H1 (cell line): ENCODE measurements around the gene KIAA0513. TPM values are rescaled to one million over a fixed set of nuclear protein-coding genes. Genes with fewer than 3 reads are reported as not detected.

Experiments used
- HDAC2 ChIP-seq, 2 experiments: fragments of 300-600 bp in 1 of 2; sonication (generic) in 1 of 2; IDR thresholded peaks; 2 replicates each; pipeline ENCODE4 v1.6.1; 2011 to 2012; ENCODE audit warnings: low read depth in 2 of 2, low read length in 2 of 2, mild to moderate bottlenecking in 2 of 2, moderate library complexity in 2 of 2, borderline replicate concordance in 1 of 2, inconsistent platforms in 1 of 2
- JUN ChIP-seq: IDR thresholded peaks from 2 replicates; pipeline ENCODE4 v1.6.1; 2011; ENCODE audit warnings: low read depth, mild to moderate bottlenecking, improper control_type of control experiment, low read length
- NANOG ChIP-seq: IDR thresholded peaks from 2 replicates; pipeline ENCODE4 v1.6.1; 2011; ENCODE audit warnings: low read length, low read depth, mild to moderate bottlenecking, inconsistent platforms; ENCODE audit not compliant: insufficient read depth, poor library complexity, severe bottlenecking
- polyA plus RNA-seq, 7 experiments: library from polyadenylated mRNA; depleted of rRNA in 3 of 7; stranded (reverse) in 5 of 7; unstranded in 2 of 7; fragments of >200 nt in 5 of 7; fragments of 200-250 nt in 2 of 7; gene quantifications; 1 replicate in 5 of 7; 2 replicates in 1 of 7; 4 replicates in 1 of 7; pipeline versions ENCODE4 v1.2.1 to v1.2.3, GENCODE V29; 2011 to 2013; ENCODE audit warnings: missing spikeins in 2 of 7, mixed read lengths in 2 of 7
- total RNA-seq: library from RNA; stranded (reverse); fragmentation: NEBNext Ultra II Directional; extraction: Animal tissue kit (Norgen Biotek cat#: 25700); gene quantifications from 2 replicates; pipeline ENCODE4 v1.2.1, GENCODE V29; 2021

The KIAA0513 gene
- total and polyA plus RNA-seq, 2 of the 8 experiments (the other 6 are each of a cell fraction or from before 2014, with no cell fraction given) = 2.1 to 6.1 TPM

DNA sequence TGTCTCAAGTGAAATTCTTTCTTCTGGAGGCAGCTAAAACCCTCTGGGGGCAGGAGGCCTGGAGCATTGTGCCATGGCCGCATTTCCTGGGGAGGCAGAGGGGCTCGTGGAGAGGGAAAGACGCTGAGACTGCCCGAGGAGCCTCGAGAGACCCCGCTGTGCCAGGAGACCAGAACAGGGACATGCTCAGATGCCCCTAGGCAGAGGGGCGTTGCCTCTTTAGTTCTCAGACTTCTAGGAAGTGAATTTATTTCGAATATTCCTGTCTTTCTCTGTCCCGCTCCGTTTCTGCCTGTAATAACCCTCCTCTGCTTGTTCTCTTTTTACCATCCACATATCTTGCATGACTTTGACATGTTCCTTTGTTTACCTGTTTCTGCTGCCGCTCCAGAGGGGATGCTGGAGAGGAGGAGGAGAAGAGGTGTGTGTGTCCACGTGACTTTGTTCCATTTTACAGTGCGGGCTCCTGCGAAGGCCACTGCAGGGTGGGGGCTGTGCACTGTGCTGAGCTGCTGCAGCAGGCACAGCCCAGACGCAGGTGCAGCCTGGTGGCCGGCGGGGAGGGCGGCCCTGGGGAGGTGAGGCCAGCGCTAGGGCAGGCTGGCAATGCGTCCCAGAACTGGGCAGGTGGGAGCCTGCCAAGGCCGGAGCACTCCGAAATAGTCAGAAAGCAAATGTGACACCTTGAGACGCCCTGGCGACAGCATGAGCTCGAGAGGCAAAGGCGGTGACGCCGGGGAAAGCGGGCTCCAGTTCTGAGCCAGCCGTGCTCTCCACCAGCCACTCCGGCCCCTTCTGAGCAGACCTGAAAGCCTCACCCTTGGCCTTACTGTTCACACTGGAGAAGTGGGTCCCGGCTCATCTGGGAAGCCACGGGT lies 54.8 kb downstream of the KIAA0513 start (continued):
- TF ChIP-seq NANOG (no peak), JUN (no peak), HDAC2 (IDR thresholded peaks at IDR 0.05; ENCODE audit: borderline replicate concordance in 1 of 2, low read depth in 2 of 2, low read length in 2 of 2) (no peak)
